HPDE6-E6E7 (cell line): ENCODE results near the gene GAP43.

Experiments used
- DNase-seq: peaks from one replicate; pipeline ENCODE4 v3.0.0; 2011; ENCODE audit warnings: missing footprints; ENCODE audit errors: extremely low spot score

GAP43 gene, protein sequence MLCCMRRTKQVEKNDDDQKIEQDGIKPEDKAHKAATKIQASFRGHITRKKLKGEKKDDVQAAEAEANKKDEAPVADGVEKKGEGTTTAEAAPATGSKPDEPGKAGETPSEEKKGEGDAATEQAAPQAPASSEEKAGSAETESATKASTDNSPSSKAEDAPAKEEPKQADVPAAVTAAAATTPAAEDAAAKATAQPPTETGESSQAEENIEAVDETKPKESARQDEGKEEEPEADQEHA

DNA sequence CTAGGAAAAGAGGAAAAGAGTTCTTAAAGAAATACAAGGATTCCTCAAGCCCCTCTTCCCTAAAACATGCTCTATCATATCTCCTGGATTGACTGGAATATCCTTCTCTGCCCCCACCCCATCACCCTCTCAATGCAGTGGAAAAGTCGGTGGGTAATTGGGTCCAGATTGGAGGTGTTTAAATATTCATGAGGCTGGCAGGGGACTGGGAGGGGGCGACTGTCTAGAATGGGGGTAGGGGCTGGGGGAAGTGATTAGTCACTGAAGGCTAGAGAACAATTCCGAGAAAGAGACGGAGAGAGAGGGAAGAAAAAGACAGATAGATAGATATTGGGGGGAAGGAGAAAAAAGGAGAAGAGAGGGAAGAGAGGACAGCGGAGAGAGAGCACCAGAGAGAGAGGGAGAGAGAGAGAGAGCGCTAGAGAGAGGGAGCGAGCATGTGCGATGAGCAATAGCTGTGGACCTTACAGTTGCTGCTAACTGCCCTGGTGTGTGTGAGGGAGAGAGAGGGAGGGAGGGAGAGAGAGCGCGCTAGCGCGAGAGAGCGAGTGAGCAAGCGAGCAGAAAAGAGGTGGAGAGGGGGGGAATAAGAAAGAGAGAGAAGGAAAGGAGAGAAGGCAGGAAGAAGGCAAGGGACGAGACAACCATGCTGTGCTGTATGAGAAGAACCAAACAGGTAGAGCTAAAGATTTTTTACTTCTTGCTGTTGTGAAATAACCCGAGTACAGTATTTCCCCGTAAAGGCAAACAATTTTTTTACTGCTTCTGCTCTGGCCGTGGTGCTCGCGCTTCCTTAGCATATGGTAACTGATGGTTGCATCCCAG, at the start of gene GAP43:
GAP43 (plus strand) TSS at position 467 of the 825 bp plus-strand sequence; CDS start at position 647, 180 bp downstream.
- peak; percentile 4 for DNase-seq

DNA sequence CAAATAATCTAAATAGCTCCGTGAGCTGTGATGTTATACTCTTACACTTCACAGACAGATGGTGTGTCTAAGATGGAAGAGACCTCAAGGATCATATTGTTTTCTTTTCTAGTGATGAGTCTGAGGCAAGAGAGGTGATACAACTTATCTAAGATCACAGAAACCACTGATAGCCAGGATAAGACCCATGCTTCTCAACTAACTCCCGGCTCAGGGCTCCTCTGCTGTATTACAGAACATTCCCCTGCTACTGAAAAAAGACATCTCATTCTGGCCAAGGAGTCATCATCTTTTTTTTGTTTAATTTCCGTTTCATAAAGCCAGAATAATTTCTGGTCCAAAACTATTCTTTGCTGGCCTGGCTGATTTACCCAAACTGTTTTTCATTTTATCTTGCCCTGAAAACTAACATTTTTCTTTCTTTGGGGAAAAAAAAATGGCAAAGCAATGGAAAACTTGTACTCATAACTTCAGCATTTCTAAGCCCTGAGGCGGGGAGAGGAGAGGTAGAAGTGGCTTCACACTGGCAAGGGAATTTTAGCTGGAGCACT, 46.9 kb upstream of the GAP43 start:
- DNase-seq = no peak

DNA sequence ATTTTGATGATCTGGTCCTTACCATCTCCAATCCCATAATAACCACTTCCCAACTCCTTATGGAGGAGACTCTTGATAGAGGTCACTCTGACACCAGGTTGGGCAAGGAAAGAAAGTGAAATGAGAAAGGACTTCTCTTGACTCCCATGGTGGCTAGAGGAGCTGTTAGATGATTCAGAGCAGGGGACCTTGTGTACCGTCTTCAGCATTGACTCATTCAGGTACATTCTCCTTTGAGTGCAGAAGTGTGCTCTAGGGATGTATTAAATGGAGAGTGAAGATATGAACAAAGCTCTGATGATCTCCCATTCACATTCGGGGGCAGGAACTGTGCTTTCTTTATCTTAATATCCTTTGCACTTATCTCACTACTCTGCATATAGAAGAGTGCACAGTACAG, 46.3 kb upstream of the GAP43 start:
- no peak for DNase-seq

DNA sequence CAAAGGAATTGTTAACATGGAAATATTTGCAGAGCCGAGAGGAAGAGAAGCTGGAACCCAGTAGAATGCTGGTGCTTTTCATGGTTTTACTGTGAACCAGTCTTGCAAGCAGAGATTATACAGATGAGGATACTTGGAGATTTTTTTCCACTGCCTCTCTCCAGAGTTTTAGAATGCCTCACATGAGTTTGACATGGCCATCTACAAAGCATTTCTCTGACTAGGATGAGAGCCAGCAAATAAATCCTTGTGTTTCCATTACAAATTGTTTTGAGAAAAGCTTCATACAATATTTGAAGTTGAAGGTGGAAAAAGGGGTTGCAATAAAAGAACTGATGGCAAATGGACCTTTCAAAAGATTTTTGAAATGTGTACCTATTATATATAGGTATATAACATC, 45.0 kb upstream of the GAP43 start:
- no peak for DNase-seq

DNA sequence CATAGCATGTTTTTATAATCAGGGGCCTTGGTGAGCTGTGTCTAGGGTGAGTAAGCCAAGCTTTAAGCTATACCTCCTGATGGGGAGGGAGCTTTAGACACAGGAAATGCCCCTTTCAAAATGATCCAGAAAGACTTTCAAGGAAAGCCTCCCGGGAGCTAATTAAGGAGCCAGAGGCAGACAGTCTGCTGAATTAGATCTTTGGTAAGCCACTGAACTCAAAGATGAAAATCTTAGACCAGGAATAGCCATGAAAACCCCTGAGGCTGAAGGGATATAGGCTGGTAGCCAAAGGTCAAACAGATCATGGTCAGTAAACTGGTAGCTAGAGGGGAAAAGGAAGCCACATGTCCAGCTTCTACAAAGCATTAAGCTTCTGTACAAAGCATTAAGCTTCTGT, 42.7 kb upstream of the GAP43 start:
- no peak for DNase-seq

DNA sequence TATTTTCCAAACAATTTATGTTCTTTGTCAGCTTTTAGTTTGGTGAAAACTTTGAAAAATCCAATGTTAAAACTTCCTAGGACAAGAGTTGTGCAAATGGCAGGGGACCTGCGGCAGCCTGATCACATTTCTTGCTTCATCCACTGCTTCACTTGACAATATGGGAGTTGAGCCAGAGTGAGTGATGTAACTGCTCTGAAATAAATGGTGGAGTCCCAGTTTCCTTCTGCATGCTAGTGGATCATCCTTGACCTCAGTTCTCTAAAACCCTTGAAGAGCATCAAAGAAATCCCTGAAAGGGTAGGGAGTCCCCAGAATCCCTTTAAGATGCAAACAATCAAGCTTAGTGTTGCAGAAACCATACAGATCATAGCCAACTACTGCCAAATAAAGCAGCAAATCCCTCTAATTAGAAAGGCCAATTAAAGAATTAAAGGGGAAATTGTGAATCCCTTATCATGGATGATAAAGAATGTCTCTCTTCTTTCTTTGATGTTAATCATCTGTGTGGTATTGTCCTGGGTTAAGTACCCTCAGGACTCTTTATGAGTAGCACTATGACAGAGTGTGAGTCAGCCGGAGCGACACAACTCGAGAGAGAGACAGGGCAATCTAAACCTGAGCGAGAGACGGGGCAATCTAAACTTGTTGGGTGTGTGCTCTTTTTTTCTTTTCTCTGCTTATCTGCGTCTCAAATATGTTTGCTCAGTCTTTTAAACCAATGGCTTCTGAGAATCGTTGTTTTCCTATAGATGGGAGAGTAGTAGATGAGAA, 41.8 kb upstream of the GAP43 start:
- DNase-seq = no peak

DNA sequence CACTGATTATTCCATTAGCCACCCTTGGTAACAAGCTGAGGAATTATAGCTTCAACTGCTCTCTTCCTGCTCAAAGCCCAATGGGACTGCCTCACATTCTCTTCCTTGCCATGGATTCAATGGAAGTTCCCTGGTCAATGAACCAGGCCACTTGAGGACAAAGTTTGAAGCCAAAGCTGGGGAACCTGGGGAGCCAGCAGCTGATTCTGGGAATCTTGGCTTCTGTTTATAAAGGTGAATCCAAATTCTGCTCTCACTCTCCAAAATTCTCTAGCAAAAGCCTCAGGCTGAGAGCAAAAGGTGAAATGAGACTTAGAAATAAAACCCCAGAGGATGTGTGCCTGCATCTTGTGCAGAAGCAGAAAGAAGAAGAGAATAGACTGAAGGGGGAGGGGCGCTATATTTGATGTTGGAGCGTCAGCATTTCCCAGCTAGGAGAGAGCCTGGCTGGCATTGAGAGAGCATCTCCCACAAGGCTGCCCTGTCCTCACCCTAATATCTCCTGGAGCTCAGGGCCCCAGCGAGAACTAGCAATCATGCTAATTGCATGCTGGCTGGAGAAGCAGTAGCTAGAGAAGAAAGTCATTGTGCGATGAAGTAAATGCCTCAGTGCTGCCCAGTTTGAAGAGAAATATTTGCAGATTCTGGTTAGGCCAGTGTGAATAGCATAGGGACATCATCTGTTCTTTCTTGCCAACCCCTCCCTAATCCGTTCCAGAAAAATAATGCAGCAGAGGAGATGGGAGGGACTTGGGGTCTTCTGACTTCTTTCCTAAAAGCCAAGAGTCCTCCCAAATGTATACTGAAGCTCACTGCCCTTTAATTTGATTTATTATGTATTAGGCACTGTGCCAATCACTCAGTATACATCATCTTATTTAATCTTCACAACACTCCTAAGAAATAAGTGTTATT, 34.9 kb upstream of the GAP43 start:
- no peak for DNase-seq

DNA sequence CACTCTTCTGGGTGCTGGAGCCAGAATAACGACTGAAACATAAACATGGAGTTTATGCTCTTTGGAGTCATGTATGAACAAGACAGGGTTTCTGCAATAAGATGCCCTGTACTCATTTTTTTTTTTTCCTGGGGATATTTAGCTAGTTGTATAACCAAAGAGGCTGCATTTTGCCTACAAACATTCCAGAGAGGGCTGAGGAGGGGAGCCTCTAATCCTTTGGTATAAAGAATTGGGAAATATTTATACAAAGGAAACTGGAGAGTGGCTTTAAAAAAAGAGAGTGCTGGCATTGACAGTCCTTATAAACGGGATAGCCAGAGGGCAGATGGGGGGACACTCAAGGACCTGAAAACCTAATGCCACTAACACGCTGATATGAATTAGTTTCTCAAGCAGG, 32.4 kb upstream of the GAP43 start:
- no peak for DNase-seq

DNA sequence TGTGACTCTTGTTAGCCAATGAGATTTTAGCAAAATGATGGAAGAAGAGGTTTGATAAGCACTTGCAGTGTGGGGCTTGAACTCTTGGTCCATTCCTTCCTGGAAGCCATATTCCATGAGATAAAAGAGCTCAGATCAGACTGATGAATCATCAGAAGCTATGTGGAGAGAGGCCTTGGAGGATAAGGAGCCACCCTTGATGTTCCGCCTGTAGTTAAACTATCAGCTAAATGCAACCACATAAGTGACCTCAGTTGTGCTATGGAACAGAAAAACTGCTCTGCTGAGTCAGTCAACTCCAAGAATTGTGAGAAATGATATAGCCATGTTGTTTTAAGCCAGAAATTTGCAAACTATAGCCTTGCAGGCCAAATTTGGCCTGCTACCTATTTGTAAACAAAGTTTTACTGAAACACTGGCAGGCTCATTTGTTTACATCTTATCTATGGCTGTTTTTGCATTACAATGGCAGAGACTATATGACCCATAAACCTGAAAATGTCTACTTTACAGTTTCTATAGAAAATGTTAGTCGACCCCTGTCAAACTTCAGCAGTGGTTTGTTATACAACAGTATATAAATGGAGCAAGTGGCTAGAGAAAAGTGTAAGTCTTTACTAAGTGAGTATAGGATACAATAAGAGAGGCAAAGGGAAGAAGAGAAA, 27.6 kb upstream of the GAP43 start:
- no peak for DNase-seq

DNA sequence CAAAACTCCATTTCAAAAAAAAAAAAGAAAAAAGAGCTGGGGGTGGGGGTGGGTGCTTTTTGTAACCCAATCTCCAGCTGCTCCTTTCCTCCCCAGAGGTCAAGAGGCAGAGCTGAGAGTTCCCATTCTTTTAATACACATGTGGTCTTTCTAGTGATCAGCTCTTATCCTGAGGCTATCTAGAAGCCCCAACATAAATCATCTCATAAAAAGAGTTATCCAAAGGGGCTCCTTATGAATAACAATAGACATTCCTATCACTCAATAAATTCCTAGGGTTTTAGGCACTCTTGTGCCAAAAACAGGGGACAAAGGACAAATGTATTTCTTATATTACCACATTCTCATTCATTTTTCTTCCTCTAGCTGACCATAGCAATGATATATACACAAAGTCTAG, 25.1 kb upstream of the GAP43 start:
- DNase-seq = no peak

DNA sequence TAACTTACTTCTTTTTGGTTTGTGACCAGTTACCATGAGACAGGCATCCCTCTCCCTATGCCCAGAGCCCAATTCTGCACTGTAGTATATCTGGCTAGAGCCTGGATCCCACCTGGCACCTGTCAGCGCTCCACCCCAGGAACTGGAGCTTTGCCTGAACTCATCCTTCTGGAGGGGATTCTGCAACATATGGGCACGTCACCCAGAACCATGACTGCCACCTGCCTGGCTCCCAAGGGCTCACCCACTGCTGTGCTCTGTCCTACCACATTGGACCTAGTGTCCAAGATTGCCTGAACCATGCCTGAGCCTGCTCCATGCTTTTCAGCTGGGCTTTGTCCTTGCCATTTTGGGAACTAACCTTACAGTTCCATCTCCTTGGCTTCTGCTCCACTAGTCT, 21.1 kb upstream of the GAP43 start:
- no peak for DNase-seq

DNA sequence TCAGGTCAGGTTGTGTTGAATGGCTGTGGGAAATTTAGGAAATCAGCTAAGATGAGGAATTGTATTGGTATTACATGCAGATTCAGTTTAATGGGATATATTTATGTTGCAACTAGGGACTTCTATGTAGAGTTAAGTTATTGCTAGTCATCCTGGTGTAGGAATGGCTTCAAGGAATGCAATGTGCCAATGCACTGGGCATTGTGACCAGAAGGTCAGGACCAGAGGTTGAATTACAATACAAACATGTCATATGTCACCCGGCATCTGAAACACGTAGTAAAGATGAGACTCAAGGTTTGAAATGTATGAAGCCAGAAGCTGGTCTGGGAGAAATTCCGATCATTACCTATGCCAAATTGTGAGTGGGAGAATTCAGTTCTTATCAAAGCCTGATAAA, 11.7 kb upstream of the GAP43 start:
- DNase-seq = no peak

DNA sequence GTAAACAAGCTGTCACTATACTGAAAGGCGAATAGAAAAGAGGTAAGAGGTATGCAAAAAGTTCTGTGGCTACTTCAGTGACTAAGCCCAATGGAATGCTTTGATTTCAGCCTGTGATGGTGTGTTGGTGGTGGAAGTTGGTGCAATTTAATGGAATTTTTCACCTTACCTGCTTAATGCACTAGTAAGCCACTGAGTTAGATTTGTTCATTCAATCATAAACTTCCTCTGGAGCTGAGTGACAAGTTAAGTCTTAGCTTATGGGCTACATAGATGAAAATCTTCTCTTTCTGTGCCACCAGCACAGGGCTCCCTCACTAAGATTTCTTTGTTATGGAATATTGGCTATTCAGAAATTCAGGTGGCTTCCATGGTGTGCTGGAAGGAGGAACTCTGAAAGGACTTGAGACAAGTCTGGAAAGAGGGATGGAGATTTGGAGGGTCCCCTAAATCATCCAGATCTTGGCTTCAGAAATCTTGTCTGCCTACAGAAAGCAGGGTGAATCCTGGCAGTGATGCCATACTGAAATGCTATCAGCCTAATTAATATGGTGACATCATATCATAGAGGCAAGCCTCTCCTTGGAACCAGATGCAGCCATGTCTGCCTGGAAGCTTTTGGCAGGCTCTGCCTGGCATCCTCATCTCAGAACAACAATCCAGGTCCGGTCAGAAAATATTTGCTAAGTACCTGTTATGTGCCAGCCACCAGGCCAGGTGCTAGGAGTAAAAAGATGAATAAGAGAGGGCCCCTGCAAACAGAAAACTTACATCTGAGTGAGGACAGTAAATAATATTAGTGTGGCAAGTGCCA, 8.1 kb upstream of the GAP43 start:
- no peak for DNase-seq

DNA sequence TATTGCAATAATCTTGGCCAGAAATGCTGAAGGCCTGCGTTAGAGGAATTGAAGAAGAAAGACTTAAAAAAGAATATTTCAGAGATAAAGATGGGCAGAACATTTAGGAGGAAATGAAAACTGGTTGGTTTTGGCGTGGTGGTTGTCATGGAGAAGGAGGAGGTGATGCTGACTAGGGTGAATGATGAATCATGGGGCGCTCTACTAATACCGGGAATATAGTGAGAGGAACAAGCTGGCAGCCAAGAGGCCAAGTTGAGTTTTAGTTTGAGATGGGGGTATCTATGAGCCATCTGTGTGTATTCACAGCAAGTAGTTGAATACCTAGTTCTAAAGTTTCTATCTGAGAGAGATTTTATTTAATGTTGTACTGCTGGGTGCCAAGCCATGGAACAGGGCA, 6.8 kb upstream of the GAP43 start:
- DNase-seq = no peak

DNA sequence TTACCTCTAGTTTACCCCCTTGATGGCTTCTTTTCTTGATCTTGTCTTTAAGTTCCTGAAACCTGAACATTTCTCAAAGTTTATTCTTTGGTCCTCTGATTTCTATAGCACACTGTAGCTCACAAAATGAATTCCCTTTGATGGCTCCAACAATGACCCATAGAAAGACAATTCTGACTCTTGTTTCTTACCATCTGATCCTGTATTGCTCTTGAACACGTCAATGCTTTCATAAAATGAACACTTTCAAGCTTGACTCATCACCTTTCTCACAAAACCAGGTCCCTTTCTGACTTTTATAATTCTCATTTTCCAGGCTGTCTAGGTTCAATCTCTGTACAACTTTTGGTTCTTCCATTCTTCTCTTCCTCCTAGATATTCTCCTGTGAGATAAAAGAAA, 5.7 kb upstream of the GAP43 start:
- no peak for DNase-seq

DNA sequence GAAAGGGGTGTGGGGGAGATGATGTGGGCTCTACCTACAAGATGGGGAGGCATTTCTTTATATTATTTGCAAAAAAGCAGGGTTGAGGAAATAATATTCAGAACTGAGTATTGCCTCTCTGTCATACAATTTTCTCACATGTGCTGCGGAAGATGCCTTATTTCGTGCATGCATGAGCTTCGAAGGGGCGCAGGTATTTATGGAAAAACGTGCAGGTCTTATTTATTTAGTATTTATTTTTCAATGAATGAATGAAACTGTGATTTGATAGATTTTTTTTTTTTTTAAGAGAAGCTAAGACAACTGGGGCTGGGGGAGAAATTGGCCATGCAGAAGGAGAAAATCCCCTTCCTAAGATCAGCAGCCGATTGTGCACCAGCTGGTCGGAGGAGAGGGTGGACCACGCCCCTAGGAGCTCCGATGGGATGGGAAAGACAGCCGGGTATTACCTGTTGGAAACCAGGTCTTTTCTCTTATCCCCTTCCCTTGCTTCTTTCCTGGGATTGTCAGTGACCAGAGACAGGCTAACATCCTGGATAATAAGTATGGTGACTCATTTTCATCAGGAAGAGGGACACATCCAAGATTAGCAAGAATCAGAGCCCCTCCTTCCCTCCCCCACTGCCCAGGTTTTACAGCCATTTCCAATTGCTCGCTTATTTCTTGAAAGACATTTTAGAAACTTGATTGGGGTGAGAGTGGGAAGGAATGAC, 875 bp downstream of the GAP43 start:
- DNase-seq = no peak

DNA sequence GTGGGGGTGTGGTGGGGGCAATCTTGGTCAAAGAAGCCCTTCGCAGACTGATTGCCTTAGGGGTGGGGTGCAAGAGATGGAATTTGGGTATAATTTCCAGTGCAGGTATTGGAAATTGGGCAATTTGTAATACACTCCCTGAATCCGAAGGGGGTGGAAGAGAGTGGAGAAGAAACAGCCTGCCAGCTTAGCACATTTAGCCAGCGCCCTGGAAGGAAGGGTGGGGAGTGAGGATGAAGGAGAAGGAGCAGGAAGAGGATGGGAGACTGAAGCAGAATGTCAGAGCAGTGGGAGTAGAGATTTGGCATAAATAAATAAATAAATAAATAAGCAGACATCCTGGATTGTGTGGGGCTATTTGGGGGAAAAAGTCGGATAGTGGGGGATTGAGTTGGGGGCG, 1.6 kb downstream of the GAP43 start:
- DNase-seq = no peak

DNA sequence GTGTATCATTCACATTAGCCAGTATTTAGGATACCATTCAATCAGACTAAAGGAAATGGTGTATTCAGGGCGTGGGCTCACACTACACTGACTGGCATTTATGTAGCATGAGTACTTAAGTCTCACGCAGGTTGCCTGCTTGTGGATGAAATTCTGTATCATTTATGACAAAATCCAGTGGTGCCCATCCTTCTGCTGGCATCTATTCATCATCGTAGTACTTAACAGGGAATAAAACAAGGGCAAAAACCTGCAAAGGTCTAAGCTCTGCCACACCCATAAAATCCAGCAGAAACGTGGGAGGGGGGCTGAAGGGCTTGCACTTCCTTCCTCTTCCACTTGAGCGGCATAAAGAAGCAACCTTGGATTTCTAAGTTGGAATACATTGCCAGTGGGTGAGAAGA, 2.7 kb downstream of the GAP43 start:
- DNase-seq = no peak

DNA sequence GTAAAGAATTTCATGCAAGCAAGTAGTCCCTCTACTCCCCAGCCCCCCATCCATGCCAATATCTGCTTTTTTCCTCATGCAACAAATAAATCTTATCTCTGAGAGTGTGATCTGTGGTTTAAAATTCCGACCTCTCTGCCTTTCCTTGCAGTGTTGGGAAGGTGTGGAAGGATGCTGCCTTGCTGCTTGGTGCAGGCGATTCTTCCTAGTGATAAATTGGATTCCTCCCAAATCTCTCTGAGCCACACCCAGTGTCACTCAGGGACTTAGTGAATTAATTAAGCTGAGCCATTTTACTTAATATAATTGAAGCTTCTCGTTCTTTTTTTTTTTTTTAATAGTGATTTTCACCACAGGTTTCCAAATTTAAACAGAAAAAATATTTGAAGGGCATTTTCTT, 3.4 kb downstream of the GAP43 start:
- DNase-seq = no peak
